ENCODE results near the gene EXOC3L1. TPM values are rescaled to one million over a fixed set of nuclear protein-coding genes. Genes with fewer than 3 reads are reported as not detected.

The EXOC3L1 gene
- total RNA-seq, 2 donors from 2014 or later, result not detected

GRCh38 chr16:67166110-67166547, 23.8 kb downstream of the EXOC3L1 start:
- no peak overlapping the region for H3K27ac Mint-ChIP-seq
- H3K36me3 Mint-ChIP-seq (ENCODE audit: low read depth), result peaks cover 2% of the 10 kb centered on the region
- H3K27me3 Mint-ChIP-seq, result peaks cover 22% of the 10 kb centered on the region
- no peaks in the 10 kb centered on the region for H3K9me3 ChIP-seq (ENCODE audit: control insufficient read depth, low read length, poor library complexity, severe bottlenecking)
- DNase-seq (no peak), ATAC-seq (no peak)
- H3K4me3 Mint-ChIP-seq, result peak overlapping the region; percentile 59
- peaks cover 28% of the 10 kb centered on the region for H3K4me1 Mint-ChIP-seq

GRCh38 chr16:67165121-67166078, 24.5 kb downstream of the EXOC3L1 start:
- H3K27ac Mint-ChIP-seq, result no peak overlapping the region
- H3K4me3 Mint-ChIP-seq, result peak overlapping the region; percentile 59
- peaks cover 27% of the 10 kb centered on the region for H3K4me1 Mint-ChIP-seq
- peaks cover 2% of the 10 kb centered on the region for H3K36me3 Mint-ChIP-seq (ENCODE audit: low read depth)
- peaks cover 19% of the 10 kb centered on the region for H3K27me3 Mint-ChIP-seq
- DNase-seq (no peak), ATAC-seq (no peak)
- no peaks in the 10 kb centered on the region for H3K9me3 ChIP-seq (ENCODE audit: control insufficient read depth, low read length, poor library complexity, severe bottlenecking)

- H3K36me3 Mint-ChIP-seq (ENCODE audit: low read depth), result peaks cover 2% of the 10 kb centered on the region
- peaks cover 19% of the 10 kb centered on the region for H3K27me3 Mint-ChIP-seq
- DNase-seq, result no peak
- no peak for ATAC-seq
- peak within 1 kb of the TSS; percentile 73 for H3K4me3 Mint-ChIP-seq
- H3K9me3 ChIP-seq (ENCODE audit: control insufficient read depth, low read length, poor library complexity, severe bottlenecking), result no peaks in the 10 kb centered on the region
- H3K4me1 Mint-ChIP-seq, result peaks cover 22% of the 10 kb centered on the region
- H3K27ac Mint-ChIP-seq, result no peak within 1 kb of the TSS
Measured at GRCh38 chr16:67164599-67165061, 25.3 kb downstream of the EXOC3L1 start, which contains the start of gene HSF4. TSS of gene HSF4 (plus strand) at chr16:67164745. CDS start at chr16:67164812, 67 bp downstream.

- Mint-ChIP-seq H3K4me1 (peaks cover 21% of the 10 kb centered on the region), H3K36me3 (ENCODE audit: low read depth) (peaks cover 2% of the 10 kb centered on the region), H3K4me3 (peak overlapping the region; percentile 73), H3K27me3 (peaks cover 19% of the 10 kb centered on the region), H3K27ac (no peak overlapping the region)
- H3K9me3 ChIP-seq (ENCODE audit: control insufficient read depth, low read length, poor library complexity, severe bottlenecking), result no peaks in the 10 kb centered on the region
- no peak for DNase-seq
- ATAC-seq, result no peak
Measured at GRCh38 chr16:67163999-67164558, 25.9 kb downstream of the EXOC3L1 start.

GRCh38 chr16:67163164-67163998, 26.6 kb downstream of the EXOC3L1 start:
- peaks cover 24% of the 10 kb centered on the region for H3K4me1 Mint-ChIP-seq
- peaks cover 2% of the 10 kb centered on the region for H3K36me3 Mint-ChIP-seq (ENCODE audit: low read depth)

GRCh38 chr16:67162506-67163163, 27.3 kb downstream of the EXOC3L1 start:
- no peaks in the 10 kb centered on the region for H3K36me3 Mint-ChIP-seq (ENCODE audit: low read depth)
- peak overlapping the region; percentile 73 for H3K4me3 Mint-ChIP-seq
- ATAC-seq (no peak), DNase-seq (no peak)
- peaks cover 31% of the 10 kb centered on the region for H3K4me1 Mint-ChIP-seq
- H3K27me3 Mint-ChIP-seq, result peaks cover 15% of the 10 kb centered on the region
- peak overlapping the region; percentile 21 for H3K27ac Mint-ChIP-seq
- no peaks in the 10 kb centered on the region for H3K9me3 ChIP-seq (ENCODE audit: control insufficient read depth, low read length, poor library complexity, severe bottlenecking)

More at GRCh38 chr16:67163164-67163998, 26.6 kb downstream of the EXOC3L1 start:
- DNase-seq, result peak in 2 of 3 donors; percentile 32 to 39
- Mint-ChIP-seq H3K27me3 (peaks cover 19% of the 10 kb centered on the region), H3K27ac (no peak overlapping the region), H3K4me3 (peak overlapping the region; percentile 73)
- peak; percentile 9 for ATAC-seq
- H3K9me3 ChIP-seq (ENCODE audit: control insufficient read depth, low read length, poor library complexity, severe bottlenecking), result no peaks in the 10 kb centered on the region

- Mint-ChIP-seq H3K27me3 (peaks cover 11% of the 10 kb centered on the region), H3K4me3 (no peak overlapping the region), H3K36me3 (ENCODE audit: low read depth) (no peaks in the 10 kb centered on the region), H3K27ac (peak overlapping the region; percentile 21), H3K4me1 (peaks cover 40% of the 10 kb centered on the region)
- no peaks in the 10 kb centered on the region for H3K9me3 ChIP-seq (ENCODE audit: control insufficient read depth, low read length, poor library complexity, severe bottlenecking)
- no peak for ATAC-seq
- DNase-seq, result no peak
Measured at GRCh38 chr16:67161595-67162058, 28.3 kb downstream of the EXOC3L1 start.

GRCh38 chr16:67158637-67159600, 31.0 kb downstream of the EXOC3L1 start:
- peak; percentile 60 for ATAC-seq
- peaks cover 47% of the 10 kb centered on the region for H3K4me1 Mint-ChIP-seq
- no peaks in the 10 kb centered on the region for H3K9me3 ChIP-seq (ENCODE audit: control insufficient read depth, low read length, poor library complexity, severe bottlenecking)
- H3K27ac Mint-ChIP-seq, result peak overlapping the region; percentile 100
- no peaks in the 10 kb centered on the region for H3K27me3 Mint-ChIP-seq
- DNase-seq, result peak; percentile 73 to 82 (median 78)
- peak overlapping the region; percentile 94 for H3K4me3 Mint-ChIP-seq
- no peaks in the 10 kb centered on the region for H3K36me3 Mint-ChIP-seq (ENCODE audit: low read depth)

- Mint-ChIP-seq H3K36me3 (ENCODE audit: low read depth) (no peaks in the 10 kb centered on the region), H3K27me3 (no peaks in the 10 kb centered on the region), H3K4me3 (peak overlapping the region; percentile 94), H3K4me1 (peaks cover 49% of the 10 kb centered on the region), H3K27ac (peak overlapping the region; percentile 100)
- H3K9me3 ChIP-seq (ENCODE audit: control insufficient read depth, low read length, poor library complexity, severe bottlenecking), result no peaks in the 10 kb centered on the region
- DNase-seq (no peak), ATAC-seq (peak; percentile 7)
Measured at GRCh38 chr16:67157892-67158635, 31.9 kb downstream of the EXOC3L1 start.

- no peaks in the 10 kb centered on the region for H3K9me3 ChIP-seq (ENCODE audit: control insufficient read depth, low read length, poor library complexity, severe bottlenecking)
- Mint-ChIP-seq H3K36me3 (ENCODE audit: low read depth) (no peaks in the 10 kb centered on the region), H3K4me3 (peak overlapping the region; percentile 94), H3K27ac (peak overlapping the region; percentile 100), H3K27me3 (no peaks in the 10 kb centered on the region), H3K4me1 (peaks cover 51% of the 10 kb centered on the region)
- ATAC-seq (no peak), DNase-seq (no peak)
Measured at GRCh38 chr16:67157106-67157748, 32.7 kb downstream of the EXOC3L1 start.
